DMS53 treated with DMSO at 0.1 percent for 48 hours (cell line): ENCODE measurements around the gene URAD.

Source experiments
- DNase-seq: peaks from one replicate; lab custom pipeline; 2025; ENCODE audit not compliant: unreplicated experiment; lab: John Stamatoyannopoulos, UW

The URAD gene

DNA sequence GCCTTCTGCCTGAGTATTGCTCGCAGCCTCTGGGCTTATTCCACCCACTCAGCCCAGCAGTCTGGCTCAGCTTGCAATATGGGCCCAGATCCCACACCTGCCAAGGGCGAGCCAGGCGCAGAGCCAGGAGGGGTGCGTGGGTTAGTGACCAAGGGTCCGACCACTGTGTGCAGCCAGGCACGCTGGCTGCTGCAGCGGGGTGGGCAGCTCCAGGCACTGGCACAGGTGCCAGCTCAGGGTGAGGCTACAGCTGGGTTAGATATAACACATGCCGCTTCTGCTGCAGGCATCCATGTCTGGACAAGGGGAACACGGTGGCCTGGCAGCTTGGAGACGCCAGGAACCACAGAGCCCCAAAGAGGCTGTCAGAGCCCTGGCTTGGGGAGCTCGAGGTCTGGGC lies 12.6 kb upstream of the URAD start:
- no peak for DNase-seq

DNA sequence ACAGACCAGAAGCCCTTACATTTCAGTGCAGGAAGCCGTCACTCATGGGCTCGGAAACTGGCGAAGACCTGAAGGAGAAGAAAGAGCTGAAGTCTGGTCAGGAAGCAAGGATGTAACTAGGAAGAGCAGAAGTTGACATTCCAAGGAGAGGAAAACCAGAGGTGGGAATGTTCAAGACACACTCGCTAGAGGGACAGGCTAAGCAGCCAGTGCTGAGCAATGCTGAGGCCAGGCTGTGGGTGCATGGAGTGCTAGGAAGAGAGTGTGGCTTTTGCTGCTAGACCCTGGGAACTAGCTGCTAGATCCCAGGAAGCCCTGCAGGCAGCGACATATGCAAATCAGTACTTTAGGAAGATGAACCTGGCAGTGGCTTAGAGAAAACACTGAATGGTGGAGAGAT lies 12.1 kb upstream of the URAD start:
- DNase-seq, result no peak

DNA sequence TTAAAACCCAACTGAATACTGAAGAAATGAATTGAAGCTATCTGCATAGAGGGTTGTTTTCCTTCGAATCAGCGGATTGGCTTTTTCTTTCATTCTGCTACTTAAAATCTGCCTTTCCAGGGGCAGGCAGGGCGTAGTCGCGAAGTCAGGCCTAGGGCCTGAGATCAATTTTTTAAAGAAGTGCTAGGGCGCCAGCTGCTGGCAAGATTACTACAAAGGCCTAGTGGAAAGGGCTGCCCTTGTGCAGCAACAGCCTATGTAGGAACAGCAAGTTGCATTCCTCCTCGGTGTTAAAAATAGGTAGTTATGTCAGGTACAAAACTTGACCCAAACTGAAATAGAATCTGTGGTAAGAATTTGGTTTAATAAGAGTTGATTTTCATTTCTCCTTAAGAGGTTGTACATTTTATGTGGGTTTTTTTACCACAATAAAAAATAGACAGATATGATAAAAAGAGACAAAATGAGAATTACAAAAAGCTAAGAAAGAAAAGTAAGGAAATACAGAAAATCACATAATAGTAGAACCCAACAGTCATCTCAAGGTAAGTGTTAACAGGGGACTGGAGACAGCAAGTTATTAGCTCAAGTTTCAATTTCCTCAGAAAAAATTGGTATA lies 9.5 kb upstream of the URAD start:
- peak; percentile 58 for DNase-seq

DNA sequence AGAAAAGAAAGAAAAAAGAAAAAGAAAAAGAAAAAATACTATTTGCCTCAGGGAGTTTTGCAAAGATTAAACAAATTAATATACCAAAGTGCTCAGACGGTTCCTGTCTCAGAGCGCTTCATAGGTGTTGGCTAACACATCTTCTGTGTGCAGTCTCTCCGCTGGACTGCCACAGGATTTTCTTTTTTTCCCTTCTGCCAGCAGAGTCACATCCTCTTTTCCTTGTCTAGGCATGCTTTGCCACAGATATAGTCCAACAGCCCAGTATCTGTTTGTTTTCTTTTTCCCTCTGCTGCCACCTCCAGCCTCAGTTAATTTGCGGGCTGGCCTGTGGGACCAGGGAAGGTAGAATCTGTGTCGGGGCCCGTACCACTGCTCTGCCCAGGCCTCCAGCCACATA lies 3.4 kb upstream of the URAD start:
- no peak for DNase-seq

DNA sequence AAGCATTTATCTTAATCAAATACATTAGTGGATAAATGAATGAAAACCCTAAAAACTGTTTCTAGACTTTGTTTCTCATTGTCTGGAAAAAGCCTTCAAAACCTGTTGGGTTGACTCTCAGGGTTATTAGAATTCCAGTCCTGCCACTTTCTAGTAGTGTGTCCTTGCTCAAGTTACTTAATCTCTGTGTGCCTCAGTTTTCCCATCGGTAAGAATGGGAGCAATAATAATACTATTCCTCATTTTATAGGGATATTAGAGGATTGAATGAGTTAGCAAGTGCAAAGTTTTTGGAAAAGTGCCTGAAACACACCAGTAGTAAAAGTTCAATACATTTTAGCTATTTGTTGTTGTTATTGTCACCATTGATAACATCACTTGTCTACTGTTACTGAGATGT lies 2.9 kb downstream of the URAD start:
- no peak for DNase-seq

DNA sequence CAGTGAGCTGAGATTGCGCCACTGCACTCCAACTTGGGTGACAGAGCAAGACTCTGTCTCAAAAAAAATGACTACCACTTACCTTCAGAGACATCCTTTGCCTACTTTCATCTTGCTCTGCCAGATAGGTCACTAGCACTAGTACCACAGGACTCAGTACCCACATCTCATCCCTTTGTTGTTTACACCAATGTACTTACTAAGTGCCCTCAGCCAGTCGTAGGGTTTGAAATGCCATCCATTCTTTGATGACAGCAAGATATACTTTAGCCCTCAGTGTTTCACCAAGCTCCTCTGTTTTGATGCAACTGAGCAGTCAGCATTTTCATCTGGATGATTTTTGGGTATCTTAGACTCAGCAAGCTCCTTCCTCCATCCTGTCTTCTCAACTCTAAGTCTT lies 6.1 kb downstream of the URAD start:
- DNase-seq, result no peak

DNA sequence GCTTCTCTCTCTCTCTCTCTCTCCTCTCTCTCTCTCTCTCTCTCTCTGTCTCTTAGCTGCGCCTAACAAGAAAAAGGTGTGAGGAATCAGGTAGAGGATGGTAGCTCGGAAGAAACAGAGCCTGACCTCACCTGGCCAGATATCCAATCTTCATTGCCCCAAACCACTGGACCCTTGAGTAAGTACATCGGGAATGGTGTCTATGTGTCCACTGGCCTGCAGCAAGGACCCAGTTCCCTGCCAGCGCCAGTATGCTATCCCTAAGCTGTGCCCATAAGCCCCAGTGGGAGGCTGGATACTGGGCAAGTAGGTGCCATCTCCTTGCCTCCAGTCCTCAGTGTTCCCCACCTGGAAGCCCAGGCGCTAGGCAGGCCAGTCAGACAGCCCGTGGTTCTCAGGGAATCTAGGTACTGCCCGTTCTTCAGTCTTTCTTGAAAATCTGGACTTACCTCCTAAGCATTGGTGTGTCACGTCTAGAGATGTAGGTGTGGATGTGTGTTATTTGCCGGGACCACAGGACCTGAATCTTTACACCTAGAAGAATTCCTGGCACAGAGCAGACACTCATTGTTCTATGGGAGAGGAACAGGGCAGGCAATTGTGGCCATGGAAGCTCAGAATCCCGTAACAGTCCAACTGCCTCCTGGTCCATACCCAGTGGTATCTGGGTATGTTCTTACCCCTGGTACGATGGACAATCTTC lies 7.3 kb downstream of the URAD start:
- no peak for DNase-seq

DNA sequence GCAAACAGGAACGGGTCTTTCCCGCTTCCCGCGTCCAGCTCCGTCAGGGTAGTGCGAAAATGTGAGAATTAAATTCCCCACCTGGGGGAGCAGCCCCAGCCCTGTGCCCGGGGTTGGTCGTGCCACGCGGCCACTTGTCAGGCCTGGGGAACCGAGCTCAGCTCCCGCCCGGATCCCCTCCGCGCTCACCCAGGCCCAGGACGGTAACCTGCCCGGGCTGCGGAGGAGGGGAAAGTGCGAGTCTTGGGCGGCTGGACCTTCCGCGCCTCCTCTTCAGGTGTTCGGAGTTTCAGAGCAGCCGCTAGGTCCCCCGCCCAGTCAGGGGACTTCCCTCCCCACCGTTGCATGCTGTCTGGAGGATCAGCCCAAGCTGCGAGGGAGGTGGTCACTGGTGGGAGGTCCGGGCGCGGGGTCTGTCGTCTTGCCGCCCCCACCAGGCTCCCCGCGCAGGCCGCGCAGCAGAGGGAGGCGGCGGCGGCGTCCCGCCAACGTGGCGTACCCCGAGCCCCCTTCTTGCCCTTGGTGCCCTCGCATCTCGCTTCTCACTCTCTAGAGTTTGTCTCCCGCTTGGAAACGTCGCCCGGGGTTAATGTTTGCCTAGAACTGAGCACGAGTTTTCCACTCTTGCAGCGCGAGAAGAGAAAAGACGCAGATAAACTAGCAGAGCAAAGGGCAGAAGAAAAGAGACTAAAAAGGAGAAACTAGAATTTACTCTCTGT lies 8.1 kb downstream of the URAD start:
- no peak for DNase-seq

DNA sequence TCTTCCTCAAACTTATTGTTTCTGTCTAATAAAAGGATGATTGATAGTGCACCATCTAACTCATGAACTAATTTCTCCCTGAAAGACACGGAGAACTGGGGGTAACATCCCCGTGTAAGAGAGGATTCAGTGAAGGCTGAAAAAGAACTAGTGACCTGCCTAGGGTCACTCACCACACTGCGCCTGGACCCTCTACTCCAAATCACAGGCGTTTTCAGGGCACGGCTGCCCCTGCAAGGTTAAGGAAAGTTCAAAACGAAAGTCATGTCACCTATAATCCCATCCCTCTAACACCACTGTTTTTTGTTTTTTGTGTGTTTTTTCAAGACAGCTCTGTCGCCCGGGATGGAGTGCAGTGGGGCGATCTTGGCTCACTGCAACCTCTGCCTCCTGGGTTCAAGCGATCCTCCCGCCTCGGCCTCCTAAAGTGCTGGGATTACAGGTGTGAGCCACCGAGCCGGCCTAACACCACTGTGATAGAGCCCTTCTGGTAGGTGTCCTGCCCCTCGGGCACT lies 8.7 kb downstream of the URAD start:
- no peak for DNase-seq

DNA sequence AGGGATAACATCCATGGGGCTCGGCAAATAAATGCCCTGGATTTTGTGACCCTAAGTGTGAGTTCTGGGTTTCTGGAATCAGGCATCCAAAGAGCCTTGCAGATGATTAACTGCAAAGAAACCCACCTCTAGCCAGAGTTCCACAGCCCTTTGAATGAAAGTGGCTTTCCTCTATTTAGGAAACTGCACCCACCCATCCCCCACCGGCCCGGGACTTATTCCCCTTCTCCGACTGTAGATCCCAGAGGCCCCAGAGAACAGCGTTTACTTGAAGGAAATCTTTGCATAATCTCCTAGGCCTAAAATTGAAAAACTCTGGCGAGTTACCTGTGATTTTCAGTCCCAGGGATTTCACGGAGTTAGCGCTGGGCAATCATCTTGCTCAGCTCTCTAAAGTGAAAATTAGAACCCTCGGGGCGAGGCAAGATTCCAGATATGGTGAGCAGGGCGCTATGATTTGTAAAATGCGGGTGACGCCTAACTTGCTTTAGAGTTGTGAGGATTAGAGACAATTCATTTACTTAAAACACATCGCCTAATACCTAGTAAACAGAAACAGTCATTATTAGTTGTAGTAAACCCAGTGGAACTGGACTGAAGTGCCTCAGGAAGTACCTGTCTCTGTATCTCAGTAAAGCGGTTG lies 9.4 kb downstream of the URAD start:
- DNase-seq, result peak; percentile 26

DNA sequence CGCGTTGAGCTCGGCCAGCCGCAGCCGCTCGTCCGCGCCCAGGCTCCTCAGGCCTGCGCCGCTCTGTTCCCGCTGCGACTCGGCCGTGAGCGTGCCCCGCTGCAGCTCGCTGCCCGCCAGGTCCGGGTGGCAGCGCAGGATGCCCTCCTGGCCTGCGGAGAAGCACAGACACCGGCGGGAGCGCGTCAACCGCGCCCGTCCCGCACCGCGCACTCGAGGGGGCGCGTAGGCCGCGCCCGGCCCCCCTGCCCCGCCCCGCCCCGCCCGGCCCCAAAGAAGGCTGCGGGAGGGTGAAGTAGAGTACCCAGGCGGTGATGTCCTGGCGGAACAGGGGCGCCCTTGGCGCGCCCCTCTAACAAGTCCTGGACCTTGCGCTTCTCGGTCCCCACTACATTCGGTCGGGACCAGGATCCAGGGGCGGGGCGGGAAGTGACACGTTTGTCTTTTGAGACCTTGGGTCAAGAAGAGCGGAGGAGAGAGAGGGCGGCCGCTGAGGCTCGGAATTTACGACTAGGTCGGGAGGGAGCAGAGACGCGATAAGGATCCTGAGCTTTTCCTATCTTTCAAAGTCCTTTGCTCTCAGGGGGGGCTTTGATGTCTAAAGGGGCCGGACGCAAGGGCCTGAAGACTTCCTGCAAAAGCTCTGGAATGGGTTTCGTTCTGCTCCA lies 10.1 kb downstream of the URAD start:
- no peak for DNase-seq

DNA sequence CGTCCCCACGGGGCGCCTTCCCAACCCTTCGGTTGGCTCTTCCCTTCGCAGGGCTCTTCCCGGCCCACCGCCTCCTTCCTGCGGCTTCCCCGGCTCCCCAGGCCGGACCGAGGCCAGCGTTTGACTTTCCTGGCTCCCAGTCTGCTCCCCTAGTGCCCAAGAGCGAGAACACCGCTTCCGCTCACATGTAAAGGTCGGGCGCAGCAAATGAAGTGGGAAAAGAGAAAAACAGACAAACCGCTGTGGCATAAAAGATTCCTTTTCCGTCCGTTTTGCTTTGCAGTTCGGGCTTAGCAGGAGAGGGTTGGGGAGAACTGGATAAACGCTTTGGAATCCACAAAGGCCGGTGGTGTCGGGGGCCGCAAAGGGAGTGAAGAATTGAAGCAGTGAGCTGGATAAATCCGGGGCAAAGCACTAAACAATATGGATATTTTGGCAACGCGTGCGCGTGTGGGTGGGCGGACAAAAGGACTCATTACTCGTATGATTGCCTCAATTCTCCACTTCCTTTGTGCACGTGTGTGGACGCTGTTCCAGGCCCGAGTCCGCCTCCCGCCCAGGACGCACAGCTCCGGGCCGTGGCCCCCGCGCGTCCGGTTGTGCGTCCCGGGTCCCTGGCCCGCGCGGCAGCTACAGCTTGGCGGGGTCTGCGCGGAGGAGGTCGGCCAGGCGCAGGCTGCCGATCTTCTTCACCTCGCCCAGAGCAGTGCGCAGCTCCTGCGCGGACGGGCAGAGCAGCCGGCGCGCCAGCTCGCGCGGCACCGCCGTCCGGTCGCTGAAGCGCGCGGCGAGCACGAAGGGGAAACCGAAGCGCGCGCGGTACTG lies 10.8 kb downstream of the URAD start:
- no peak for DNase-seq

DNA sequence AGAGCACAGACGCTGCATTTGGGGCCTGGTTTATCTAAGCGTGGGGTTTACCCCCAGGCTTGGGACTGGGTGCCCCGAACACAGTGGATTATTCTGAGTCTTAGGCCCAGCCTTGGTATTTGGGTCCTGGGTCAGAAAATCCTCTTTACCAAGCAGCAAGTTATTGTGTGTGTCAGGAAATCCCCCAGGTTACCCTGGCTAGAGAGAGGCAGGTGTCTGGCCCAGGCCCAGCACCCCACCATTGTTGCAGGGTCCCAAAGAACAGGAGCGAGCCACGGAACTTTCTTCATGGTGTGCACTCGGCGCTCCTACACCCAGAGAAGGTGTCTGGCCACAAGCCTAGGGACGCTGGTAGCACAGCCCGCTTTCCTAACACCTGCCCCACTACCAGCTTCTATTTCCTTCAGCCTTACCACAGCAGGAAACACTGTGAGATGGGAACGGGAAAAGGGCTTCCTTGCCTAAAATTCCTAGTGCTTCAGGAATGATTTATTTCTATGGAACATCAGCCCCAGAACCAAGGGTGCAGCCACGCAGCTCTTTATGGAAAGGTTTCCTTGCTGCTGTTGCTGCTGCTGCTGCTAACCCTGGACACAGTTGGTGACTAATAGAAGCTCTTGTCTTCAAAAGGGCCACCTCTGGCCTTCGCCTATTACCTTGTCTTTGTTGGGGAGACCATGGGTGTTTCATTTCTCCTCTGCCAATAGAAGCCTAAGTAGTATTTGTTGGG lies 12.0 kb downstream of the URAD start:
- DNase-seq, result no peak

DNA sequence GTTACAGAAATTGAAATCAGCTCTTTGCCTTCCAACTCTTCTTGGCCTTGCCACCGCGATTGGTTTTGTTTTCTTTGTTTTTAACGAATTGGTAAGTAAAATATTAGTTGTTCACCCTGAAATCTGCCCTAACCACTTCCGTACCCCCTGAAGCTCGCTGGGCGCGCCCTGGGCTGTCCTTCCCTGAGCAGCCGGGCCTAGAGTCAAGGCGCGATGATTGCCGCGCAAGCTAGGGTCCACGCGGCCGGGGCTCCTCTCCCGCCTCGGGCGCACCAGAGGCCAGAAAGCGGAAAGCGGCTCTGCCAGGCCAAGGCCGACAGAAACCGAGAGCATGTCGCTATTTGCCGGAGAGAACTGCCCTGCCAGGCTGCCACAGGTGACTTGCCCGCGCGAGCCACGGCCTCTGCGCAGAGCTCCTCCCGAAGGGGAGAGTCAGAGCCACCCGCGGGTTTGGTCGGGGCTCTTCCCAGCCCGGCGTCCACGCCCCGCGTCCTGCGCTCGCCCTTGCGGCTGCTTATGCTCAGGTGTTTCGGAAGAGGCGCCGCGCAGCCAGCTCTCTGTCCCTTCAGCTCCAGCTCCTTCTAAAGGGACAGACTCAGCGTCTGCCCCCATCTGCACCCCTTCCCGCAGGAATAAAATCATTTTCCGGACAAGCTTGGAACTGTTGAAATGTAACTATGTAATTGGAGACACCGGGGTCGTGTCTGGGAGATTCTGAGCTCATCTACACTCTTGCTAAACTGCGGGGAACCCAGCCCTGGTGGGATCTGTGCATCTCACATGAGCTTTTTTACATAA lies 12.7 kb downstream of the URAD start:
- no peak for DNase-seq

DNA sequence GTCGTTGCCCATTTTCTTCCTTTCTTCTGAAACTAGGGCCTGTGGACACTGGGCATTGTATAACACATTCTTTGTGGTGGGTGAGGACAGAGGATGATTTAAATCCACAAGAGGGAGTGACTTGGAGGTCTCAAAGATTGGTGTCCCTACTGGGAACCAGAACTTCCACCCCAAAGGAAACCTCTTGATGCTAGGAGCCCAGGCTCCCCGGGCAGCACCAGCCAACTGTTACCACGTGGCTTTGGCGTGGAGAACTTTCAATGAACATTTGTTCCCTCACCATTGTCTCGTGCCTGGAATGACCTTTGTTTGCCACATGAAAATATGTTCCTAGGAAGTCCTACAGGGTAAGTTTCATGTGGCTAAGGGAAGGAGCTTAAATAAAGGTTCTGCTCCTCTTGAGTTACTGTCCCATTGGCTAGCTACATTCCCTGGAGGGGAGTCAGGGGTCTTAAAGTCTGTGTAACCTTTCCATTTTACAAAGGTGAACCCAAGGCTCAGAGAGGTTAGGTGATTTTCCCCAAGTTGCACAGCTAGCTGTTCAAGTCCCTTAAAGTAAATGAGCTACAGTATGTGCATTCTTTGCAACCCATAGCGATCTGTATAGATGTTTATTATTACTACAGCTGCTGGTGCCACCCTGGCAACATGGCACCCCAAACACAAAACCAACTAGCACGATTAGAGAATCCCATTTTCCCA lies 14.4 kb downstream of the URAD start:
- no peak for DNase-seq

DNA sequence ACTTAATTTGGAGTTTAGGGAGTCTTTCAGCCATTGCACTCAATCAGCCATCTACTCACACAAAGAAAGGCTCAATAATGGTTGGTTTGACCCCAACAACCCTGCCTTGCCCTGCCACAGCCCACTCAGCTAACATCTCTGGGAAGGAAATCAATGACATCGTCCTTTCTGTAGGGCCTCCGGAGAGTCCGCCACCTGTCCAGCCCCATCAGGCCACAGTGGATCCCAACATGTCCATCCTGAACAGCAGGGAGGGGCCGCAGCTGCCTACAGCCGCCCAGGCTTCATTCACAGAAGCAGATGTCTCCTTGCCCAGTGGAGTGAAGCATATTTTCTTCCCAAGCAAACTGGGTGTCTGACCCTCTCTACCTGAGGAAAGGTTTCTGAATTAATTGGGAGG lies 15.2 kb downstream of the URAD start:
- no peak for DNase-seq

DNA sequence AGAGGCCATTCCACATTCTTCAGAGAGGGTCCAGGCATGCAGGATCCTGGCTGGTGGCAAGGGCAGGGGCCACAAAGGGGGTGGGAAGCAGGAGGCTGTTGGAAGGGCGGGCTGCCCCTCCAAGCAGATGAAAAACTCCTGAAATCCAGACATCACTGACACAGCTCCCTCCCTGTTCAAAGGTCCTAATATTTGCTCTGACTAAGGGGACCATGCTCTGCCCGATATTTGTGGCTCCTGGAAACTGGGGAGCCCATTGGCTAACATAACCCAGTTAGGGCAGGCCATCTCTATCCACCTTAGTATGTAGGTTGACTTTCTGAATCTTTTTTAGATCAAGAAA lies 16.0 kb downstream of the URAD start:
- DNase-seq, result no peak

DNA sequence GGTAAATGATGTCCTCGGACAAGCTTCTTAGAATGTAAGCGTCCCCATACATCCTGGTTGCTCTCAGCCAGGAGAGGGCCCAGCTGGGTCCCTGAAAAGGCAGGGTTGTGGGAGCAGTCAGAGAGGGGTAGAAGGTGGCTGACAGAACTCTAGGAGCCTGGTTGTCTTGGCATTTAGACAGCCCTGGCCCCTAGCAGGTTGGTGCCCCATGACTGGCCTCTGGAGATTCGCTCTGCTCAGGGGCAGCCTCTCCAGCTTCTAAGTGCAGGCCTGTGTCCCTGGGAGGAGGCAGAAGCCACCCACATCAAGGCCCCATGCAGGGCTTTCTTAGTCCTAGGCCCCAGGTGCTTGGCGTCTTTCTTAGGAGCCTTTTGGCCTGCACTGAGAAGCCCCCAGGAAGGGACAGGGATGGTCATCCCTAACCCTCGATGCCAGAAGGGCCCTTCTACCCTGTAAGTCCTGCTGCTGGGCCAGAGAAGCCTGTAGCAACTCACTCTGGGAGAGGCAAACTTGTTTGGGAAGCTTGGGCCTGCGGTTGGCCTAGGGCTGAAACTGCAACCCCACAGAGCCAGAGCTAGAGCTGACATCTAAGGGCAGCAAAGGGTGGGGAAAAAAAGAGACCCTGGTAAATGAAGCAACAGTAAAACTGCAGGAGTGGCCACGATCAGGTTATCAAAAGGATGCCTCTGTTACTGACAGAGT lies 16.6 kb downstream of the URAD start:
- no peak for DNase-seq
